ENCODE results near the gene DNASE2.

DNASE2 gene

DNA sequence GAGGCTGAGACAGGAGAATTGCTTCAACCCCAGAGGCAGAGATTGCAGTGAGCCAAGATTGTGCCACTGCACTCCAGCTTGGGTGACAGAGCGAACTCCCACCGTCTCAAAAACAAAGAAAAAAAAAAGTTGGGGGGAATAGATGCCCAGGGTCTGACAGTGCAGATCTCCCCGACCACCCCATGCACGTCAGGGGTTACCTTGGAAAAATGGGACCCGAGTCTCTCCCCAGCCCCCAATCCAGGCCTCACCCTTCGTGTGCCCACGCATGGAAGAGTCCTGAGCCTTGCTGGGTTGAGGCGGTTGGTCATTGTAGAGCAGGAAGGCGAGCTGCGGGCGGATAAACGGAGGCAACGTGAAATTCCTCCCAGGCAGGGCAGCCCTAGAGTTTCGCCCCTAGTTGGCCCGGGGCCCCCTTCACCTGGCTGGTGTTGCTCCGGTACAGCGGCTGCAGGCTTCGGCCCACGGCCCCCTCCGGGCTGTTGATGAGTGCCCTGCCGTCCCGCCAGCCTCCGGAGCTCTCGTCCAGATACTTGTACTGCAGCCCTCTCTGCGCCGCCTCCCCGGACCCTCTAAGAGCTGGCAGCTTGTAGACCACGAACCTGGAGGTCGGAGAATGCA, 588 bp downstream of the DNASE2 start:
- TF ChIP-seq, protein P1, sequence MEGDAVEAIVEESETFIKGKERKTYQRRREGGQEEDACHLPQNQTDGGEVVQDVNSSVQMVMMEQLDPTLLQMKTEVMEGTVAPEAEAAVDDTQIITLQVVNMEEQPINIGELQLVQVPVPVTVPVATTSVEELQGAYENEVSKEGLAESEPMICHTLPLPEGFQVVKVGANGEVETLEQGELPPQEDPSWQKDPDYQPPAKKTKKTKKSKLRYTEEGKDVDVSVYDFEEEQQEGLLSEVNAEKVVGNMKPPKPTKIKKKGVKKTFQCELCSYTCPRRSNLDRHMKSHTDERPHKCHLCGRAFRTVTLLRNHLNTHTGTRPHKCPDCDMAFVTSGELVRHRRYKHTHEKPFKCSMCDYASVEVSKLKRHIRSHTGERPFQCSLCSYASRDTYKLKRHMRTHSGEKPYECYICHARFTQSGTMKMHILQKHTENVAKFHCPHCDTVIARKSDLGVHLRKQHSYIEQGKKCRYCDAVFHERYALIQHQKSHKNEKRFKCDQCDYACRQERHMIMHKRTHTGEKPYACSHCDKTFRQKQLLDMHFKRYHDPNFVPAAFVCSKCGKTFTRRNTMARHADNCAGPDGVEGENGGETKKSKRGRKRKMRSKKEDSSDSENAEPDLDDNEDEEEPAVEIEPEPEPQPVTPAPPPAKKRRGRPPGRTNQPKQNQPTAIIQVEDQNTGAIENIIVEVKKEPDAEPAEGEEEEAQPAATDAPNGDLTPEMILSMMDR (IDR thresholded peaks at IDR 0.05; ENCODE audit: extremely low read depth, insufficient read depth, missing control alignments), result no peak
- peak; percentile 63 for DNase-seq (ENCODE audit: low spot score)
- in situ Hi-C loops (cut with MboI; ENCODE audit: low pct_unique_long_range_greater_than_20kb, low sequenced_read_pairs, unreplicated experiment), result no loop called here

DNA sequence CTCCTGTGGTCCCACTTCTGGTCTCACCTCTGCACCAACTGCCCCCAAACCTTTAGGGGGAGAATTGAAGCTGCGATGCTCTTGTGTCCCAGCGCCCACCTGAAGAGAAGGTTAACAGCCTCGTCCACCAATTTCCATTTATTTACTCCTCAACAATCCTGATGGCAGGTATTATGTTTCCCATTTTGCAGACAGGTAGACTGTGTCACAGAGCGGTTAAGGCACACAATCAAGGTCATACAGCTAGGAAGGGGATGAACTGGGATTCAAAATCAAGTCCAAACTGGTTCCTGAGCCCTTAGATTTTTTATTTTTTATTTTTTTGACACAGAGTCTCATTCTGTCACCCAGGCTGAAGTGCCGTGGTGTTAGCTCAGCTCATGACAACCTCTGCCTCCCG, 6.2 kb downstream of the DNASE2 start:
- TF ChIP-seq, protein P1 (IDR thresholded peaks at IDR 0.05; ENCODE audit: extremely low read depth, insufficient read depth, missing control alignments), result no peak
- in situ Hi-C loops (cut with MboI; ENCODE audit: low pct_unique_long_range_greater_than_20kb, low sequenced_read_pairs, unreplicated experiment), result no loop called here
- DNase-seq (ENCODE audit: low spot score), result no peak

DNA sequence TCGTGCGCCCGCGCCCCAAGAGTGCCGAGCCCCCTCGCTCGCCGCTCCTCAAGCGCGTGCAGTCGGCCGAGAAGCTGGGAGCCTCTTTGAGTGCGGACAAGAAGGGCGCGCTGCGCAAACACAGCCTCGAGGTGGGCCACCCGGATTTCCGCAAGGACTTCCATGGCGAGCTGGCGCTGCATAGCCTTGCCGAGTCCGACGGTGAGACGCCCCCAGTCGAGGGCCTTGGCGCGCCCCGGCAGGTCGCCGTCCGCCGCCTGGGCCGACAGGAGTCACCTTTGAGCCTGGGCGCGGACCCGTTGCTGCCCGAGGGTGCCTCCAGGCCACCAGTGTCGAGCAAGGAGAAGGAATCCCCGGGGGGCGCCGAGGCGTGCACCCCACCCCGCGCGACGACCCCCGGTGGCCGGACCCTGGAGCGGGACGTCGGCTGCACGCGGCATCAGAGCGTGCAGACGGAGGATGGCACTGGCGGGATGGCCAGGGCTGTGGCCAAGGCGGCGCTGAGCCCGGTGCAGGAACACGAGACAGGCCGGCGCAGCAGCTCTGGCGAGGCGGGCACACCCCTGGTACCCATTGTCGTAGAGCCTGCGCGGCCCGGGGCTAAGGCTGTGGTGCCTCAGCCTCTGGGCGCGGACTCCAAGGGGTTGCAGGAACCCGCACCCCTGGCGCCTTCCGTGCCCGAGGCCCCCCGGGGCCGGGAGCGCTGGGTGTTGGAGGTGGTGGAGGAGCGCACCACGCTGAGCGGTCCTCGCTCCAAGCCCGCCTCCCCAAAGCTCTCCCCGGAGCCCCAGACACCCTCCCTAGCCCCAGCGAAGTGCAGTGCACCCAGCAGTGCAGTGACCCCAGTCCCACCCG, 7.1 kb downstream of the DNASE2 start:
- DNase-seq (ENCODE audit: low spot score), result no peak
- TF ChIP-seq, protein P1 (IDR thresholded peaks at IDR 0.05; ENCODE audit: extremely low read depth, insufficient read depth, missing control alignments), result no peak
- in situ Hi-C loops (cut with MboI; ENCODE audit: low pct_unique_long_range_greater_than_20kb, low sequenced_read_pairs, unreplicated experiment), result no loop called here

DNA sequence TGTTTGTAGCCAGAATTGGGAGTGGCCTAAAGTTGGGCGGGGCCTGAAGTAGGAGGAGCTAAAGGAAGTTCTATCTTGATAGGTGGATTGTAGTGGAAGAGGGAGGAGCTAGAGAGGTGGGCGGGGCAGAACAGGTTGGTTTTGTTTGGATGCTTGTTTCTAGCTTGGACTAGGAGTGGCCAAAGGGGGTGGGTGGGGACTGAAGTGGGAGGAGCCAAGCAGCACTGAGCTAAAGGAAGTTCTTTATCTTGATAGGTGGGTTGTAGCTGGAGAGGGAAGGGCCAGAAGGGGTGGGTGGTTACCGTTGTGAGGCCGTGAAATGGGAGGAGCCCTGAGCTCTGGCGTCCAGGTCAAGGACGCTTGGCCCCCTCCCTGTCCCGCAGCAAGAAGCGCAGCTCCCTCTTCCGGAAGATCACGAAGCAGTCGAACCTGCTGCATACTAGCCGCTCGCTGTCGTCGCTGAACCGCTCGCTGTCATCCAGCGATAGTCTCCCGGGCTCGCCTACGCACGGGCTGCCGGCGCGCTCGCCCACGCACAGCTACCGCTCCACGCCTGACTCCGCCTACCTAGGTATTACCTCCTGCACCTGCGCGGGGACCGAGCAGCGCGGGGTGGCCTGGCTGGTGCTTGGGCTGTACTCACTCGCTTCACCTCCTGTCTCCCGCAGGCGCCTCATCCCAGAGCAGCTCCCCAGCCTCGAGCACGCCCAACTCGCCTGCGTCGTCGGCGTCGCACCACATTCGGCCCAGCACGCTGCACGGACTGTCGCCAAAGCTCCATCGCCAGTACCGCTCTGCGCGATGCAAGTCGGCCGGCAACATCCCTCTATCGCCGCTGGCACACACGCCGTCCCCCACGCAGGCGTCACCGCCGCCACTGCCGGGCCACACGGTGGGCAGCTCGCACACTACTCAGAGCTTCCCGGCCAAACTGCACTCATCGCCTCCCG, 8.0 kb downstream of the DNASE2 start:
- in situ Hi-C loops (cut with MboI; ENCODE audit: low pct_unique_long_range_greater_than_20kb, low sequenced_read_pairs, unreplicated experiment), result no loop called here
- peak; percentile 64 for DNase-seq (ENCODE audit: low spot score)
- TF ChIP-seq, protein P1 (IDR thresholded peaks at IDR 0.05; ENCODE audit: extremely low read depth, insufficient read depth, missing control alignments), result no peak

DNA sequence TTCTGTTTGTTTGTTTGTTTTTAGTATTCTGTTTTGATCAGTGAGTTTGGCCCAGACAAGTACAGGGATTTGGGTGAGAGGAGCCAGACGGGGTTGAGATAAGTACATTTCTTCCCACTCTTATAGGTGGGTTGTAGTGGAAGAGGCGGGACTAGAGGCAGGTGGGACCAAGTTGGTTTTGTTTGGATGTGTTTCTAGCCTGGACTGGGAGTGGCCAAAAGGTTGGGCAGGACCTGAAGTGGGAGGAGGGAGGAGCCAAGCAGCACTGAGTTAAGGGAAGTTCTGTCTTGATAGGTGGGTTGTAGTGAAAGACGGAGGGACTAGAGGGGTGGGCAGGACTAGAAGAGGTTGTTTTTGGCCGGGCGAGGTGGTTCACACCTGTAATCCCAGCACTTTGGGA, 9.0 kb downstream of the DNASE2 start:
- in situ Hi-C loops (cut with MboI; ENCODE audit: low pct_unique_long_range_greater_than_20kb, low sequenced_read_pairs, unreplicated experiment), result no loop called here
- TF ChIP-seq, protein P1 (IDR thresholded peaks at IDR 0.05; ENCODE audit: extremely low read depth, insufficient read depth, missing control alignments), result no peak
- no peak for DNase-seq (ENCODE audit: low spot score)

DNA sequence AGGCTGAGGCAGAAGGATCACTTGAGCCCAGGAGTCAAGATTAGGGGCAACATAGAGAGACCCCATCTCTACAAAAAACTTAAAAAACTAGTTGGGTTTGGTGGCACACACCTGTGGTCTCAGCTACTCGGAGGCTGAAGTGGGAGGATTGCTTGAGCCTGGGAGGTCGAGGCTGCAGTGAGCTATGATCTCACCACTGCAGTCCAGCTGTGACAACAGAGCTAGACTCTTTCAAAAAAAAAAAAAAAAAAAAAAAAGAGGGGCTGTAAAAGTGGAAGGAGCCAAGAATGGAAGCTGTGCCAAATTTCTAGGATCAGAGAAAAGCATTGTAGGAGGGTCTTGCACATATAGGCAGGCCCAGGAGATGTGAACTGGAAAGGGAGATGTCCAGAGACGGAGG, 9.6 kb downstream of the DNASE2 start:
- TF ChIP-seq, protein P1 (IDR thresholded peaks at IDR 0.05; ENCODE audit: extremely low read depth, insufficient read depth, missing control alignments), result no peak
- in situ Hi-C loops (cut with MboI; ENCODE audit: low pct_unique_long_range_greater_than_20kb, low sequenced_read_pairs, unreplicated experiment), result no loop called here

More for the DNA sequence above, 9.6 kb downstream of the DNASE2 start:
- no peak for DNase-seq (ENCODE audit: low spot score)
